Adrenal gland (tissue), 5 donors: ENCODE data around the gene DARS1.

ENCODE experiments used
- POLR2A ChIP-seq, 2 donors: fragments of 450-650 bp; IDR thresholded peaks; one replicate each; pipeline ENCODE4 v1.6.1; 2017; ENCODE audit warnings: antibody characterized with exemption in 2 of 2, mild to moderate bottlenecking in 2 of 2, moderate library complexity in 1 of 2
- TF ChIP-seq, protein P1 (sequence below), 6 experiments: fragments of 450-650 bp in 4 of 6; fragments of 200-600 bp in 2 of 6; sonication (generic) in 1 of 6; IDR thresholded peaks; 1 replicate in 5 of 6; 2 replicates in 1 of 6; pipeline versions ENCODE4 v1.5.1 to v1.8.0; 2016 to 2021; ENCODE audit warnings: antibody characterized with exemption in 6 of 6, mild to moderate bottlenecking in 2 of 6, moderate library complexity in 1 of 6
- donor health status: DM: no; HTN: no; CAD: no.

- TF ChIP-seq, protein P1, sequence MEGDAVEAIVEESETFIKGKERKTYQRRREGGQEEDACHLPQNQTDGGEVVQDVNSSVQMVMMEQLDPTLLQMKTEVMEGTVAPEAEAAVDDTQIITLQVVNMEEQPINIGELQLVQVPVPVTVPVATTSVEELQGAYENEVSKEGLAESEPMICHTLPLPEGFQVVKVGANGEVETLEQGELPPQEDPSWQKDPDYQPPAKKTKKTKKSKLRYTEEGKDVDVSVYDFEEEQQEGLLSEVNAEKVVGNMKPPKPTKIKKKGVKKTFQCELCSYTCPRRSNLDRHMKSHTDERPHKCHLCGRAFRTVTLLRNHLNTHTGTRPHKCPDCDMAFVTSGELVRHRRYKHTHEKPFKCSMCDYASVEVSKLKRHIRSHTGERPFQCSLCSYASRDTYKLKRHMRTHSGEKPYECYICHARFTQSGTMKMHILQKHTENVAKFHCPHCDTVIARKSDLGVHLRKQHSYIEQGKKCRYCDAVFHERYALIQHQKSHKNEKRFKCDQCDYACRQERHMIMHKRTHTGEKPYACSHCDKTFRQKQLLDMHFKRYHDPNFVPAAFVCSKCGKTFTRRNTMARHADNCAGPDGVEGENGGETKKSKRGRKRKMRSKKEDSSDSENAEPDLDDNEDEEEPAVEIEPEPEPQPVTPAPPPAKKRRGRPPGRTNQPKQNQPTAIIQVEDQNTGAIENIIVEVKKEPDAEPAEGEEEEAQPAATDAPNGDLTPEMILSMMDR (IDR thresholded peaks at IDR 0.05): no peak
- TF ChIP-seq POLR2A (IDR thresholded peaks at IDR 0.05): no peak
Observed at GRCh38 chr2:135903650-135904049, 81.8 kb downstream of the DARS1 start.
